Omental fat pad (tissue), 4 donors: Measurements from ENCODE around the gene PGA3. TPM values are rescaled to one million over a fixed set of nuclear protein-coding genes. Genes with fewer than 3 reads are reported as not detected.

Source experiments
- ATAC-seq: fragments of 150-250 bp; one replicate; pipeline ENCODE4 v1.9.1; 2016; ENCODE audit warnings: mild to moderate bottlenecking, moderate library complexity; ENCODE audit not compliant: low FRiP score
- DNase-seq: peaks from one replicate; pipeline ENCODE4 v3.0.0-alpha.2; 2019; ENCODE audit warnings: low spot score
- CTCF ChIP-seq, 3 donors: fragments of 450-650 bp; IDR thresholded peaks; one replicate each; pipeline ENCODE4 v1.5.1; 2016 to 2017; ENCODE audit warnings: antibody characterized with exemption in 3 of 3, mild to moderate bottlenecking in 3 of 3, moderate library complexity in 2 of 3
- total RNA-seq, 4 donors: library from RNA; depleted of rRNA; stranded (reverse); fragments of >200 nt; gene quantifications; one replicate each; pipeline ENCODE4 v1.1.0, GENCODE V29; 2016

Gene PGA3
- total RNA-seq, 4 donors from 2014 or later = 2.5 to 96.7 (median 7.6) TPM

- no peak for TF ChIP-seq CTCF (IDR thresholded peaks at IDR 0.05)
- ATAC-seq (no peak), DNase-seq (no peak)
Measured at GRCh38 chr11:61160487-61161189, 42.7 kb upstream of the PGA3 start.

- TF ChIP-seq CTCF (IDR thresholded peaks at IDR 0.05) = no peak
- peak; percentile 95 for ATAC-seq
Measured at GRCh38 chr11:61161190-61162091, 41.9 kb upstream of the PGA3 start, which contains the start of gene VPS37C. Gene VPS37C, minus strand, starts transcription at chr11:61161426. Its CDS starts 22,597 bp downstream, at chr11:61138829.

GRCh38 chr11:61162092-61162941 lies 41.0 kb upstream of the PGA3 start:
- no peak for DNase-seq
- ATAC-seq = no peak
- TF ChIP-seq CTCF (IDR thresholded peaks at IDR 0.05) = no peak

More at GRCh38 chr11:61161190-61162091, 41.9 kb upstream of the PGA3 start, which contains the start of gene VPS37C:
- peak; percentile 68 for DNase-seq

GRCh38 chr11:61163021-61163420 lies 40.3 kb upstream of the PGA3 start:
- no peak for ATAC-seq
- TF ChIP-seq CTCF (IDR thresholded peaks at IDR 0.05) = no peak
- no peak for DNase-seq

GRCh38 chr11:61163714-61164605 lies 39.4 kb upstream of the PGA3 start:
- ATAC-seq (no peak), DNase-seq (no peak)
- no peak for TF ChIP-seq CTCF (IDR thresholded peaks at IDR 0.05)
